ENCODE data around the gene MECR.

MECR gene, protein sequence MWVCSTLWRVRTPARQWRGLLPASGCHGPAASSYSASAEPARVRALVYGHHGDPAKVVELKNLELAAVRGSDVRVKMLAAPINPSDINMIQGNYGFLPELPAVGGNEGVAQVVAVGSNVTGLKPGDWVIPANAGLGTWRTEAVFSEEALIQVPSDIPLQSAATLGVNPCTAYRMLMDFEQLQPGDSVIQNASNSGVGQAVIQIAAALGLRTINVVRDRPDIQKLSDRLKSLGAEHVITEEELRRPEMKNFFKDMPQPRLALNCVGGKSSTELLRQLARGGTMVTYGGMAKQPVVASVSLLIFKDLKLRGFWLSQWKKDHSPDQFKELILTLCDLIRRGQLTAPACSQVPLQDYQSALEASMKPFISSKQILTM

DNA sequence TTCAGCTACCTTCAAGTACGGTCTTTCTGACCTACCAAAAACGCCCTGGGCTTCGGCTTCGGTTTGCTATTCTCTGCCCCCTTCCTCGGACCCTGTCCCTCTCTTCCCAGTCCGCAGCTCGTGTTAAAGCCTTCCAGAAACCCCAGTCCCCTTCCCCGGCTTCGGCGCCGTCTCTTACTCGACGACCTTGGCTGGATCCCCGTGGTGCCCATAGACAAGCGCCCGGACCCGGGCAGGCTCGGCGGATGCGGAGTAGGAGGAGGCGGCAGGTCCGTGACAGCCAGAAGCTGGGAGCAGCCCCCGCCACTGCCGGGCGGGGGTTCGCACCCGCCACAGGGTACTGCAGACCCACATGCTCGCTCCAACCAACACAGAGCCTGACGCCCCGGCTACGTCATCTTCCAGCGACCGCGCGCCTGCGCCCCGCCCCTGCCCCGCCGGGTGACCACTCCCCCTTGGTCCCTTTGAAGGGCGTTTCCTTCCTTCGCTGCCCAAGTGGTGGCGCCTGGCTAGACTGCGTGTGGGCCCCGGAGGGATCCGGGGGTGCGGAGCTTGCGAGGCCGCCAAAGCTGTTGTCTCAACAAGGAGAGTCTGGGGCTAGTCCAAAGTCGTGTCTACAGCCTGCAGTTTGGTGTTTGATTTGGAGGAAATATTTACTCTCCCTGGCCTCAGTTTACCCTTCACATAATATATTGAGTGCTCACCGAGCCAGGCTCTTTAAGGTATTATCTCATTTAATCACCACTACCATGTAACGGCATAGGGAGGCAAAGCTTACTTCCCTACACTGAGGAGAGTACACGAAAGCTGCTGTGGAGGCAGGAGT, at the start of gene MECR:
Gene MECR, minus strand, starts transcription at position 382 of the 826 bp plus-strand sequence. Its CDS starts 28 bp downstream, at position 354.
- in situ Hi-C loops (cut with MboI; ENCODE audit: low sequenced_read_pairs) = loop anchor here (25.0 kb wide), 1 partner anchor 1482 kb away; the partner anchor contains the start of gene MATN1

DNA sequence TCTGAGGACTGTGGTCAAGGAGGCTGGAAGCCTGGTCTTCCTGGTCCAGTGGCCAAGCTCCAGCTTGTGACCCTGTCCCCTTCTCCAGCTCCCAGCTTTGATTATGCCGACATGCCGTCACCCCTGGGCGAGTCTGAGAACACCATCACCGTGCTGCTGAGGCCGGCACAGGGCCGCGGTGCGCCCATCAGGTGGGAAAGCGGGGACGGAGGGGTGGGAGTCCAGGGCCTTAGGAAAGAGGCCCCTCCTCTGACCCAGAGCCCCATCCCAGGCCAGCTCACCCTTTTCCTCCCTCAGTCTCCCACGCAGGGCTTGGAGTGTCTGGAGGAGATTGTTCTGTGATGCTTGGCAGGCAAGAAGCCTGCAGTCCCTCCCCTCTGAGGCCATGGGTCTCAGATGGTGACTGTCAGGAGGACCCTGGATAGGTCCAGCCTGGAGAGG, 49.2 kb upstream of the MECR start:
- in situ Hi-C loops (cut with MboI; ENCODE audit: low sequenced_read_pairs) = no loop called here

DNA sequence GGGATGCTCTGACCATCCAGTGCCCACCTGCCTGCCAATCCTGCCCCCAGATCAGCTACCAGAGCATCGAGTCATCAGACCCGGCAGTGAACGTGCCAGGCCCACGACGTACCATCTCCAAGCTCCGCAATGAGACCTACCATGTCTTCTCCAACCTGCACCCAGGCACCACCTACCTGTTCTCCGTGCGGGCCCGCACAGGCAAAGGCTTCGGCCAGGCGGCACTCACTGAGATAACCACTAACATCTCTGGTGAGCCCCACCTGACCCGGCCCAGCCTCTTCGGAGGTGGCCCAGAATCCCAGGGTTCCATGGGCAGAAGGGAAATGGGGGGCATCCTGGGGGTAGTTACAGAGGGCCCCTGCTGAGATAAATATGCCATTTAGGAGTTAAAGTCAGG, 48.7 kb upstream of the MECR start:
- in situ Hi-C loops (cut with MboI; ENCODE audit: low sequenced_read_pairs) = no loop called here

DNA sequence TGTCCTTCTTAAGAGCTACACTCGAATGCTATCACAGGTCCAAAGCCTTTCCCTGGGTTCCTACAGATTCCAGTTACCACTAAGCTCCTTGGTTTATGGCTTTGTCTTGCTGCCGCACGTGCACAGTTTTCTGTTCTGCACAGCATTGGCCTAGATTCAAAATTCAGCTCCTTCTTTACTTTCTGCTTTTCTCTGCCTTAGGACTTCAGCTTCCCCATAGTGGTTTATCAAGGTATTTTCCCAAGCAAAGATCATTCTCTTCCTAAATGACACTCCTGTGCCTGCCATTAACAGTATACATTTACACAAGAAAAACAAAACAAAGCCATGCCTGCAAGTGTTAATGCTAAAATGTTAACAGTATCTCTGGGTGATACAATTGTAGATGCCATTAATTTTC, 47.4 kb upstream of the MECR start:
- in situ Hi-C loops (cut with MboI; ENCODE audit: low sequenced_read_pairs) = no loop called here

DNA sequence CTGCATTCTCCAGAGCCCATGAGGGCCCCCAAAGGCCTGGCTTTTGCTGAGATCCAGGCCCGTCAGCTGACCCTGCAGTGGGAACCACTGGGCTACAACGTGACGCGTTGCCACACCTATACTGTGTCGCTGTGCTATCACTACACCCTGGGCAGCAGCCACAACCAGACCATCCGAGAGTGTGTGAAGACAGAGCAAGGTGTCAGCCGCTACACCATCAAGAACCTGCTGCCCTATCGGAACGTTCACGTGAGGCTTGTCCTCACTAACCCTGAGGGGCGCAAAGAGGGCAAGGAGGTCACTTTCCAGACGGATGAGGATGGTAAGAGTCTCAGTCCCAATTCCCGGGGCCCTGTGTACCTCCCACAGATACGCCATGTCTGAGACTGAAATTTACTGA, 44.7 kb upstream of the MECR start:
- in situ Hi-C loops (cut with MboI; ENCODE audit: low sequenced_read_pairs) = no loop called here

DNA sequence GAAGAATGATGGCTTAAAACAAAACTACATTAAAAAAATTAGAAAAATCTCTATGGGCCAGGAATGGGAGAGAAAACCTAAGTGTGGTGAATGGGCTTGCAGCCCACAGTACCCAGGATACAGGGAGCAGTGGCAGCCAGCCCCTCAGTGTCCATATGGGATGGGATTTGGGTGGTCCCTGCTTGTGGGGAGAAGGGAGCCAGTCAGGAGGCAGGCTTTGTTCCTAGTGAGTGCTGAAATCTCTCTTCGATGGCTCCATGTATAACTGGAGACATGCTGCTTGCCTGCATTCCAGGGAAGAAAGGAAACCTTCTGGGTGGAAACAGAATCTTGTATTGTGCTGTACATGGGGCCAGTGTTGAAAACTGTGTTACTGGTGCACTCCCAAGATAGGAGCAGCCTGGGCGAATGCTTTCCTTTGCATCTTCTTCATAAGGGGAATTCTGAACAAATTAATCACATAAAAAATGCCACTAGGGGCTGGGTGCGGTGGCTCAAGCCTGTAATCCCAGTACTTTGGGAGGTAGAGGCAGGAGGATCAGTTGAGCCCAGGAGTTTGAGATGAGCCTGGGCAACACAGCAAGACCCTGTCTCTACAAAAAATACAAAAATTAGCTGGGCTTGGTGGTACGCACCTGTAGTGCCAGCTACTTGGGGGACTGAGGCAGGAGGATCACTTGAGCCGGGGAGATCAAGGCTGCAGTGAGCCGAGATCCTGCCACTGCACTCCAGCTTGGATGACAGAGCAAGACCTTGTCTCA, 41.6 kb upstream of the MECR start:
- in situ Hi-C loops (cut with MboI; ENCODE audit: low sequenced_read_pairs) = no loop called here

DNA sequence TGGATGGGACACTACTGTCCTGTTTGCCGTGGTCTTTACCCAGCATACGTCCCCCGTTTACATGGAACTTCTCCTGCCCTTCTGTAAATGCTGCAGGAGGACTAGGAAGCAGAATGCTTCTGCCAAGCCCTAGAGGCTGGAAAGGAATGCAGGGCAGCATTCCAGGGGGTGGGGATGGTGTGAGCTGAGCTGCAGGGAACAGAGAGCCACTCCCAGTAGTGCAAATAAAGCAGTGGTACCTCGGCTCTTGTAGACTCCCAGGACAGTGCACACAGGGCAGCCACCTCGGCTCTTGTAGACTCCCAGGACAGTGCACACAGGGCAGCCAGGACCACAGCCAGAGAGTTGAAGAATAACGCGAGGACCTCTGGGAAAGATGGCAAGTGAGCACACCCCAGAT, 41.0 kb upstream of the MECR start:
- in situ Hi-C loops (cut with MboI; ENCODE audit: low sequenced_read_pairs) = no loop called here

DNA sequence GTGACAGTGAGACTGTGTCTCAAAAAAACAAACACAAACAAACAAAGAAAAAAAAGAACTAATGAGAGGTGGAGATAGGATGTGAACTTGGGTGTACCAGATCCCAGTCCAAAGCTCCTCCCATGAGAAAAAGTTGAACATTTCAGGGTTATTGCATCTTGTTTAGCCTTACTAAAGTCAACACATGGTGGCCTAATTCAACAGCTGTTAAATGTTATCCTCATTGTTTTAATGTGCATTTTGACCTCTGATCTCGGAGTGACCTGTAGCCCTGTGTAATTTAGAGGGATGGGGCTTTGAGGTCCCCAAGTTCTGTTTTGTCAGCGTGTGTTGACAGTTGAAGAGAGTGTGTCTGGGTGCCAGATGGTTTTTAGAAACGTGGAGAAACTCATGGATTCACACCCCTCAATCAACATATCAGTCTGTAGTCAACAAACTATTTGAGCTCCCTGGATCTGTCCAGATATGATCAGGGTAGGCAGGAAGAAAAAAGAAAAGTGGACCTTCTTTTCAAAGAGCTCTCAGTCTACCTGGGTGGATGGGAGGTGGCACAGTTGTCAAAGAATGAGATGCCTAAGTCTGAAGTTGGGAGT, 40.3 kb upstream of the MECR start:
- in situ Hi-C loops (cut with MboI; ENCODE audit: low sequenced_read_pairs) = no loop called here

DNA sequence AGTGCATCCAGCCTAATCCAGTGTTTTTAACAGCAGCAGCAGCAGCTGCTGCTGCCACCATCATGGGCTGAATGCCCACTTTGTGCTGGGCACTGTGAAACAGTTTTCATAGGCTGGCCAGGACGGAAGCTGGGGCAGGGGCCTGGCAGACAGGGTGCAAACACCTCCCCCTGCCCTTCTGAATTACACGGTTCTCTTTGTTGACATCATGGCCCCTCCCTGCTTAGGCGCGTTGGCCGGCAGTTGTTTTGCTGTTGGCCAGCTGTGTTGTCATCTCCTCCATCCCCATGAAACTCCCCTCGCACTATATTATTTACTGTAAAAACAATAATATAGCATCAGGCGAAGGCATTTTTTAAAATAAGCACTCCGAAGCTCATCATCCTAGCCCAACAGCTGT, 38.6 kb upstream of the MECR start:
- in situ Hi-C loops (cut with MboI; ENCODE audit: low sequenced_read_pairs) = no loop called here

DNA sequence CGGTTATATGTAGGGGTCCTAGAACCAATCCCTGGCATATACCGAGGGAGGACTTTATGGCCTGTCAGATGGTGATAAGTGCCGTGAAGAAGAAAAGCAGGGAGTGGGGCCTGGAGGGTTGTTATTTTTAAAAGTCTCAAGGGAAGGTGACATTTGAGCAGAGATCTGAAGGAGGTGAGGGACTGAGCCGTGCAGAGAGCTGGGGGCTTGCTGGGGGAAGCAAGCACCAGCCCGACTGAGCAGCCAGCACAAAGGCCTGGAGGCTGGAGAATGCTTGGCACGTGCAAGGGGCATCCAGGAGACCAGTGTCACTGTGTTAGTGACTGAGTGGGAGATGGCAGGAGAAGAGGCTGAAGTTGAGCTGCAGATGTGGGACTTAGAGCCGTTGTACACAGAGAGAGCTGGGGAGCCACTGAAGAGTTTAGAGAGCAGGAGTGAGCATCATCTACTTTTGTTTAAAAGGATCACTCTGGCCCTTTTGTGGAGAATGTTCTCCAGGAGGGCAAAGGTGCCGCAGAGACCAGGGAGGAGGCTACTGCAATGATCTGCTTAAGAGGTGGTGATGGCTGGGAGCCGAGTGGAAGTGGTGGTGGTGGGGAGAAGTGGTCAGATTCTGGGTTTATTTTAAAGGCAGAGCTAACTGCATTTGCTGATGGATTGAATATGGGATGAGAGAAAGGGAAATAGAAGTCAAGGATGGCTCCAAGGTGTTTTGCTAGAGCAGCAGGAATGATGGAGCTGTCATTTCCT, 36.8 kb upstream of the MECR start:
- in situ Hi-C loops (cut with MboI; ENCODE audit: low sequenced_read_pairs) = no loop called here

DNA sequence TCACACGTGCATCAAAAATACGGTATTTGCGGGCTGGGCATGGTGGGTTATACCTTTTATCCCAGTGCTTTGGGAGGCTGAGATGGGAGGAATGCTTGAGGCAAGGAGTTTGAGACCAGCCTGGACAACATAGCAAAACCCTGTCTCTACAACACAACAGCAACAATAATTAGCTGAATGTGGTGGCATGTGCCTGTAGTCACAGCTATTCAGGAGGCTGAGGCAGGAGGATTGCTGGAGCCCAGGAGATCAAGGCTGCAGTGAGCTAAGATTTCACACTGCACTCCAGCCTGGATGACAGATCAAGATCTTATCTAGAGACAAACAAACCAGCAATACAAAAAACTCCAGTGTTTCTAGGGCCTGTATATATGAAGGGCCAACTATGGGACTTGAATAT, 36.2 kb upstream of the MECR start:
- in situ Hi-C loops (cut with MboI; ENCODE audit: low sequenced_read_pairs) = no loop called here

DNA sequence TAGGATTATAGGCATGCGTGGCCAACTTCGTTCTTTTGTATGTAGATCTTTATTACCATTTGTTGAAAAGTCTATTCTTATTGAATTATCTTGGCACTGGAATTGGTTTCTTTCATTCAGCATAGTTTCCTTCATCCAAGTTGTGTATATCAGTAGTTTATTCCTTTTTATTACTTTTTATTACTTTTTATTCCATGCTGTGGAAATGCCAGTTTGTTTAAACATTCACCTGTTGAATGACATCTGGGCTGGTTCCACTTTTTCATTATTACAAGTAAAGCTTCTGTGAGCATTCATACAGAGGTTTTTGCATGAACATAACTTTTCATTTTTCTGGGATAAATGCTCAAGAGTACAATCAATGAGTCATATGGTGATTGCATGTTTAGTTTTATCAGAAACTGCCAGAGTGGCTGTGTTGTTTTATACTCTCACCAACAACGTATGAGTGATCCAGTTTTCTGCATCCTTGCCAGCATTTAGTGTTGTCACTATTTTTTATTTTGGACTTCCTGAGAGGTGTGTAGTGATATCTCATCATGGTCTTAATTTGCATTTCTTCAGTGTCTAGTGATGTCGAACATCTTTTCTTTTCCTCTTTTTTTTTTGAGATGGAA, 34.1 kb upstream of the MECR start:
- in situ Hi-C loops (cut with MboI; ENCODE audit: low sequenced_read_pairs) = no loop called here

DNA sequence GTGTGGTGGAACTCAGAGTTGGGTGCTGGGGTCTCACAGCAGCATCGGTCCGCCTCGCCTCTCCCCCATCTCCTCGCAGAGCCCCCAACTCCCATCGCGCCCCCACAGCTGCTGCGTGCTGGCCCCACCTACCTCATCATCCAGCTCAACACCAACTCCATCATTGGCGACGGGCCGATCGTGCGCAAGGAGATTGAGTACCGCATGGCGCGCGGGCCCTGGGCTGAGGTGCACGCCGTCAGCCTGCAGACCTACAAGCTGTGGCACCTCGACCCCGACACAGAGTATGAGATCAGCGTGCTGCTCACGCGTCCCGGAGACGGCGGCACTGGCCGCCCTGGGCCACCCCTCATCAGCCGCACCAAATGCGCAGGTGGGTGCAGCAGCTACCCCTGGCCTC, 29.8 kb upstream of the MECR start:
- in situ Hi-C loops (cut with MboI; ENCODE audit: low sequenced_read_pairs) = no loop called here

DNA sequence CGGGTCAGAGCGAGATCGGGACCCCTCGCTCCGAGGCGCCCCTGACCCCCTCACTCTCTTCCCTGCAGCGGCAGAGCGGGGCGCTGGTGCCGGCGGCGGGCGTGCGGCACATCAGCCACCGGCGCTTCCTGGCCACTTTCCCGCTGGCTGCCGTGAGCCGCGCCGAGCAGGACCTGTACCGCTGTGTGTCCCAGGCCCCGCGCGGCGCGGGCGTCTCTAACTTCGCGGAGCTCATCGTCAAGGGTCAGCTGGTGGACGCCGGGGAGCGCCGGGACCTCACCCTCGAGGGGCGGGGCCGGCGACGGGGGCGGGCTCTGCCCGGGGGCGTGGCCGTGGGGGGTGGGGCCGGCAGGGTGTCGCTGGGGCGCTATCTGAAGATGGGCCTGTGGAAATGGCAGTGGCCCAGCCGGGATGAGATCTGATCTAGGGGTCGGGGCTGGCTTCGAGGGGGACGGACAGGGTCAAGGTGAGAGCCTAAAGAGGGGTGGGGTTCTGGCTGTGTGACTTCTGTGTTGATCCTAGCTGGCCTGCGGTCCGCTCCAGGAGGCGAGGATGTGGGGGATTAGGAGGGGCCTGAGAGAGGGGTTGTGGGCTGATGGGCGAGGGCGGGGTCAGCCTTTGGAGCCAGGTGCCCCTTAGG, 29.2 kb upstream of the MECR start:
- in situ Hi-C loops (cut with MboI; ENCODE audit: low sequenced_read_pairs) = no loop called here

DNA sequence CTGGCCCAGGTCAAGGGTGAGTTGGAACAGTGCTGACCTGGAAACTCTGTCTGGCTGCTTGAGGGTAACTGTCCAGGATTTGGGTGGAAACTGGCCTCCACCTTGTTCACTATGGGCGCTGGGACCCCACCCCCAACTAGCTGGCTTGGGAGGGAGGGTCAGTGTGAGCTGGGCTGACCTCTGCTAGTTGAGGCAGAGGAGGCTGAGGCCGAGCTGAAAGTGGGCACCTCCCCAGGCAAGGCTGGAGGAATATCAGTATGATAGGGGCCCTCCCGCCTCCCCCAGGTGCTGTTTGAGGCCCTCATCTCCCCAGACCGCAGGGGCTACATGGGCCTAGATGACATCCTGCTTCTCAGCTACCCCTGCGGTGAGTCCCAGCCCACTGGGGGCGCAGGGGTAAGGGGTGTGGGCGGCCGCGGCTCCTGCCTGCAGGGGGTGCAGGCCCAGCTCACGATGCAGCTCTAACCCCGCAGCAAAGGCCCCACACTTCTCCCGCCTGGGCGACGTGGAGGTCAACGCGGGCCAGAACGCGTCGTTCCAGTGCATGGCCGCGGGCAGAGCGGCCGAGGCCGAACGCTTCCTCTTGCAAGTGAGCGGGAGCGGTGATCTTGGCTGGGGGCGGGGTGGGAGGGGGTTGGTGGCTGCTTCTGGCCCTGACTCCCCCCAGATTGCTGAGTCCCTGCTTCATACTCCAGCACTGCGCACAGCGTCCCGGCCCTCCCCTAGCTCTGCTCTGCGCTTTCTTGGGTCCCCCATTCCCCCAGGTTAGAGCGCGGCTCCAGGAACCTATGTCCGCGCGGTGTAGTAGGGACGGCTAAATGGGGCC, 28.5 kb upstream of the MECR start:
- in situ Hi-C loops (cut with MboI; ENCODE audit: low sequenced_read_pairs) = no loop called here

DNA sequence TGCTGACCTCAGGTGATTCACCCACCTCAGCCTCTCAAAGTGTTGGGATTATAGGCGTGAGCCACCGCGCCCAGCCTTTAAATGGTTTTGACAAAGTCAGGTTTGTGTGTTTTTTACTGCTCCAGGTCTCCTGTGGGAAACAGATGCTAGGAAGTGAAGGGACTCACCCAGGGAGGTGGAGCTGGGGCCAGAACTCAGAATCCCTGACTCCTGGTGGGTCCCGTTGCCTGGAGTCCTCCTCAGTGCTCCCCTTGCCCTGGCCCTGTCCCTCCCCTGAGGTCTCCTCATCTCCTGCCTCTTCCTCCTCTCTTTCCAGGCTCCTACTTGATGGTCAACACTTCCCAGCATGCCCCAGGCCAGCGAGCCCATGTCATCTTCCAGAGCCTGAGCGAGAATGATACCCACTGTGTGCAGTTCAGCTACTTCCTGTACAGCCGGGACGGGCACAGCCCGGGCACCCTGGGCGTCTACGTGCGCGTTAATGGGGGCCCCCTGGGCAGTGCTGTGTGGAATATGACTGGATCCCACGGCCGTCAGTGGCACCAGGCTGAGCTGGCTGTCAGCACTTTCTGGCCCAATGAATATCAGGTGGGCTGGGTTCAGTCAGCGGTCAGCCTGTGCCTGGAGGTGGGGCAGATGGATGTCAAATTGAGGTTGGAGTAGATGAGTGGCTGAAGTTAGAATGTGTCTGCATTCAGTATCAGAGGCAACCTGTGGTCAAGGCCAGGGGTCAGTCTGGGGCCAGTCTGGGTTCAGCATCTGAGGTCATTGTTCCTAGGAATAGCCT, 27.6 kb upstream of the MECR start:
- in situ Hi-C loops (cut with MboI; ENCODE audit: low sequenced_read_pairs) = no loop called here

DNA sequence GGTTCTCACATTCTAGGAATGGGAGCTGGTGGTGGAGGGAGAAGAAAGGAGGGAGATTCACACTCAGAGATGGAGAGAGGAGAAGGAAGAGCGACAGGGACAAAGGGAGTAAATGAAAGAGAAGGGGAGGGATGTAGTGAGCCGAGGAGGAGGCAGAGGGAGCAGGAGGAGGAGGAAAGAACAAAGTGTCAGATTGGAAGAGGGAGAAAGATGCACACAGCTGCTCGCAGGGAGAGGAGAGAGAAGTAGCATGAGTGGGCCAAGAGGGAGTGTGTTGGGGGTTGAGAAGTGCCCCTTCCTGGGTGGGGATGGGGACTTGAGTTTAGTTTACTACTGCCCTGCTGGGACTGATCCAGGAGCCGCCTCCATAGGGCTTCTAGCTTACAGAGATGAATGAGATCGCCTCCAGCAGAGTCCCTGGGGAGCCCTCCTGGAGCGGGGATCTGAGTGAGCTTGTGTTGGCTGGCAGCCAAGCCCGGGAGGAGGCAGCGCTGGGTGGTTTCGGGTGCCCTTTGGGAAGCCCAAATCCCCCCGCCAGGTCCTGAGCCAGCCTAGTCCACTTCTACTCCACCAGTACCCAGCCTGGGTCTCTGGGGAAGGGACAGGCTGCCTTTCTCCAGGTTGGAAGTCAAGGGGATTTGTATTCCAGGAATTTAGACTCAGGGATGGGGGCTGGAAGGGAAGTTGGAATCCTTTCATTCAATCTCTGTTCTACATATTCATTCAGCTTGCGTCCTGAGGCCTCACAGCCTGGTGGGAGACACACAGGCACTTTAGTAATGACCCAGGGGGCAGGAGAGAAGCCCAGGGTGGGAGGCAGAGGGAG, 26.5 kb upstream of the MECR start:
- in situ Hi-C loops (cut with MboI; ENCODE audit: low sequenced_read_pairs) = no loop called here

All from HL-60/S4 treated with phorbol 12-myristate 13-acetate at 8.2 ng/mL for 4 days and 3 days (cell line).